ENCODE results near the gene USPL1. TPM values are rescaled to one million over a fixed set of nuclear protein-coding genes. Genes with fewer than 3 reads are reported as not detected.
"Not testable (repeated sequence)": the region's sequence is repeated elsewhere in the genome, so short reads cannot be mapped to it uniquely, and the experiment has no call there.

The USPL1 gene
- total RNA-seq, 1 experiment from 2014 or later, result 6.0 TPM

- BruUV-seq (replicated peaks), result no TSS peak
- ChIA-PET CTCF (no interaction called here), POLR2A (ENCODE audit: unreplicated experiment) (interaction anchor here (0.6 kb wide), 1 partner anchor 180 kb away, joined by 6 read pairs; the partner anchor contains the start of gene UBE2L5)
- Histone ChIP-seq H3K27me3 (ENCODE audit: low read length) (no peaks in the 10 kb centered on the region), H3K9me3 (ENCODE audit: low read length) (no peaks in the 10 kb centered on the region), H3K27ac (ENCODE audit: low read length) (no peak overlapping the region), H3K9ac (ENCODE audit: low read length) (no peak overlapping the region), H3K36me3 (ENCODE audit: low read depth, low read length) (no peaks in the 10 kb centered on the region), H3K9me2 (replicated peaks; ENCODE audit: low read length) (no peaks in the 10 kb centered on the region), H3F3A (ENCODE audit: low read length, unreplicated experiment) (no peaks in the 10 kb centered on the region), H3K4me1 (ENCODE audit: insufficient read depth, low read length) (no peaks in the 10 kb centered on the region), H4K20me1 (ENCODE audit: low read length) (no peaks in the 10 kb centered on the region), H2AFZ (ENCODE audit: low read length) (no peak overlapping the region), H3K4me3 (ENCODE audit: low read length) (no peak overlapping the region), H3K4me2 (ENCODE audit: low read length) (no peak overlapping the region), H3K79me2 (ENCODE audit: low read length) (no peaks in the 10 kb centered on the region)
- no peak for DNase-seq
- intact Hi-C loops (cut with micrococcal nuclease), result no loop called here
- ATAC-seq, result no peak
- TF ChIP-seq CTCF (conservative IDR thresholded peaks at IDR 0.05; ENCODE audit: low read depth, low read length) (no peak), EZH2 (IDR thresholded peaks at IDR 0.05; ENCODE audit: low read length, unreplicated experiment) (no peak), EZH2phosphoT487 (IDR thresholded peaks at IDR 0.05; ENCODE audit: borderline replicate concordance, low read length) (no peak)
Measured at GRCh38 chr13:30601836-30602235, 15.9 kb upstream of the USPL1 start.

- Histone ChIP-seq H3K4me3 (ENCODE audit: low read length) (no peak overlapping the region), H3K9ac (ENCODE audit: low read length) (no peak overlapping the region), H3K36me3 (ENCODE audit: low read depth, low read length) (no peaks in the 10 kb centered on the region), H3K9me2 (replicated peaks; ENCODE audit: low read length) (no peaks in the 10 kb centered on the region), H3K9me3 (ENCODE audit: low read length) (no peaks in the 10 kb centered on the region), H3F3A (ENCODE audit: low read length, unreplicated experiment) (no peaks in the 10 kb centered on the region), H4K20me1 (ENCODE audit: low read length) (no peaks in the 10 kb centered on the region), H3K27me3 (ENCODE audit: low read length) (no peaks in the 10 kb centered on the region), H3K27ac (ENCODE audit: low read length) (no peak overlapping the region), H3K79me2 (ENCODE audit: low read length) (no peaks in the 10 kb centered on the region), H2AFZ (ENCODE audit: low read length) (no peak overlapping the region), H3K4me1 (ENCODE audit: insufficient read depth, low read length) (no peaks in the 10 kb centered on the region), H3K4me2 (ENCODE audit: low read length) (no peak overlapping the region)
- no peak for TF ChIP-seq EZH2 (IDR thresholded peaks at IDR 0.05; ENCODE audit: low read length, unreplicated experiment)
- no peak for TF ChIP-seq CTCF (conservative IDR thresholded peaks at IDR 0.05; ENCODE audit: low read depth, low read length)
- TF ChIP-seq EZH2phosphoT487 (IDR thresholded peaks at IDR 0.05; ENCODE audit: borderline replicate concordance, low read length), result no peak
- intact Hi-C loops (cut with micrococcal nuclease), result no loop called here
- ChIA-PET CTCF (no interaction called here), POLR2A (ENCODE audit: unreplicated experiment) (no interaction called here)
- DNase-seq (no peak), ATAC-seq (no peak)
- no TSS peak for BruUV-seq (replicated peaks)
Measured at GRCh38 chr13:30605052-30605451, 12.7 kb upstream of the USPL1 start.

GRCh38 chr13:30607186-30607585 is 10.5 kb upstream of the USPL1 start:
- BruUV-seq (replicated peaks); H3K4me1 ChIP-seq (ENCODE audit: insufficient read depth, low read length); H3F3A ChIP-seq (ENCODE audit: low read length, unreplicated experiment); DNase-seq; H3K9me3 ChIP-seq (ENCODE audit: low read length); H3K27me3 ChIP-seq (ENCODE audit: low read length); ATAC-seq; H3K9ac ChIP-seq (ENCODE audit: low read length); H3K79me2 ChIP-seq (ENCODE audit: low read length); H2AFZ ChIP-seq (ENCODE audit: low read length); POLR2A ChIA-PET (ENCODE audit: unreplicated experiment); intact Hi-C loops (cut with micrococcal nuclease); H3K27ac ChIP-seq (ENCODE audit: low read length); H3K9me2 ChIP-seq (replicated peaks; ENCODE audit: low read length); H3K36me3 ChIP-seq (ENCODE audit: low read depth, low read length); H4K20me1 ChIP-seq (ENCODE audit: low read length); H3K4me2 ChIP-seq (ENCODE audit: low read length); H3K4me3 ChIP-seq (ENCODE audit: low read length): not testable (repeated sequence)
- CTCF ChIA-PET, result interaction anchor here (0.5 kb wide), 1 partner anchor 422 kb away, joined by 3 read pairs; no protein-coding TSS in a partner anchor
